RWPE1 (cell line): ENCODE data around the gene SCMH1.

ENCODE experiments used
- CTCF ChIA-PET: fragments of 350-600 bp; sonication (Branson Sonifier 250); formaldehyde crosslinking; extraction: SDS; loops from one replicate; lab custom pipeline; 2021; lab: Yijun Ruan, JAX
- POLR2A ChIA-PET: fragments of 400-600 bp; formaldehyde crosslinking; extraction: SDS; loops from one replicate; lab custom pipeline; 2020; ENCODE audit warnings: antibody characterized with exemption; ENCODE audit not compliant: low non-redundant PET; lab: Yijun Ruan, JAX
- DNase-seq: peaks from one replicate; pipeline ENCODE4 v3.0.0; 2012; ENCODE audit warnings: low spot score
- H3K27ac ChIP-seq: fragments of 450-650 bp; 2 replicates; pipeline ENCODE4 v1.5.1; 2017
- TF ChIP-seq, protein P1 (sequence below): fragments of 450-650 bp; conservative IDR thresholded peaks from 2 replicates; pipeline ENCODE4 v1.5.1; 2017; ENCODE audit warnings: low read depth, mild to moderate bottlenecking

Gene SCMH1

DNA sequence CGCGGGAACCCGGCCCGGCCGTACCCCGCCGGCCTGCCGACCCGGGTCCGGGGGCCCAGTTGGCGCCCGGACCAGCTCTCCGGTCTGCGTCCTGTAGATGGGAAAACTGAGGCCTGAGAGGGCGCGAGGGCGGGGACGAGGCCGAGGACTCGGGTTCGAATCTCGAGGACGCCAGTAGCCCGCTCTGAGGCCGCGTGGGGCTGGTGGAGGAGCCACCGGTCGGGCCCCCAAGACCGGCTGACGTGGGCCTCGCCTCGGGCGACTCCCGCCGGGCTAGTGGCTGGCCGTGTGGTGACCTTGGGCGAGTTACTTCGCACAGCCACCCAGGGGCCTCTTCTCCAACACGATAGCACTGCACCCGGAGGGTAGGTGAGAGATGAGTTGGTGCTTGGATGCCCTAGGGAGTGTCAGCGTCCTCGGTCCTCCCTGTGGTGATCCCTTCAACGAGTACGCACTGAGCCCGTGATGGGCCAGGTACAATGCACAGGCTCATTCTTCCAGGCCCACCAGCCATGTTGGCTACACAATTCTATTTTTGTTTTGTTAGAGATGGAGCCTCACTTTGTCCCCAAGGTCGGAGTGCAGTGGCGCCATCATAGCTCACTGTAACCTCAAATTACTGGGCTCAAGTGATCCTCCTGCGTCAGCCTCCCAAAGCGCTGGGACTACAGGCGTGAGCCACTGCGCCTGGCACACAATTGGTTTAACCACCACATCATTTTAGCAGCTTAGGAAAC lies 404 bp upstream of the SCMH1 start:
- peak overlapping the region; percentile 94 for H3K27ac ChIP-seq
- POLR2A ChIA-PET: no interaction called here

DNA sequence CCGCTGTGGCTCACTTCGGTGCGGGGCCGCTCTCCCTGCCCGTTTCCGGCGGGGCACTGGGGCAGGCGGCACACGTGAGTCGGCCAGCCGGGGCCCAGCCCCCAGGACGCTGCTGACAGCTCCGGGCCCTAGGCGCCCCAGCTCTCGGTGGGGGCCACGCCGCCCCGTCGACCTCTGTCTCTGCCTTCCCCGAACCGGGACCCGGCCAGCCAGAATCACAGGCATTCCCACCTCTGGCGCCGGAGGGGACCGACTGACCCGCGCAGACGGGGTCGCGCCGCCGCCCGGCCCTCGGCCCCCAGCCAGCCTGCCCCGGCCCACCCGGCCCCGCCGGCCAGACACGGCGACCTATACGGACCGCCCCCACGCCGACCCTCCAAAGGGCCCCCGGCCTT lies 755 bp downstream of the SCMH1 start:
- TF ChIP-seq, protein P1, sequence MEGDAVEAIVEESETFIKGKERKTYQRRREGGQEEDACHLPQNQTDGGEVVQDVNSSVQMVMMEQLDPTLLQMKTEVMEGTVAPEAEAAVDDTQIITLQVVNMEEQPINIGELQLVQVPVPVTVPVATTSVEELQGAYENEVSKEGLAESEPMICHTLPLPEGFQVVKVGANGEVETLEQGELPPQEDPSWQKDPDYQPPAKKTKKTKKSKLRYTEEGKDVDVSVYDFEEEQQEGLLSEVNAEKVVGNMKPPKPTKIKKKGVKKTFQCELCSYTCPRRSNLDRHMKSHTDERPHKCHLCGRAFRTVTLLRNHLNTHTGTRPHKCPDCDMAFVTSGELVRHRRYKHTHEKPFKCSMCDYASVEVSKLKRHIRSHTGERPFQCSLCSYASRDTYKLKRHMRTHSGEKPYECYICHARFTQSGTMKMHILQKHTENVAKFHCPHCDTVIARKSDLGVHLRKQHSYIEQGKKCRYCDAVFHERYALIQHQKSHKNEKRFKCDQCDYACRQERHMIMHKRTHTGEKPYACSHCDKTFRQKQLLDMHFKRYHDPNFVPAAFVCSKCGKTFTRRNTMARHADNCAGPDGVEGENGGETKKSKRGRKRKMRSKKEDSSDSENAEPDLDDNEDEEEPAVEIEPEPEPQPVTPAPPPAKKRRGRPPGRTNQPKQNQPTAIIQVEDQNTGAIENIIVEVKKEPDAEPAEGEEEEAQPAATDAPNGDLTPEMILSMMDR: no peak
- ChIA-PET CTCF (interaction anchor here (0.7 to 1.1 kb wide), 4 partner anchors 47 to 221 kb away, joined by 3 to 4 read pairs (median 3); no protein-coding TSS in a partner anchor), POLR2A (no interaction called here)
- peak overlapping the region; percentile 94 for H3K27ac ChIP-seq
- DNase-seq: peak; percentile 46

More for the DNA sequence above, 404 bp upstream of the SCMH1 start:
- TF ChIP-seq, protein P1: no peak
- no peak for DNase-seq
- CTCF ChIA-PET: interaction anchor here (0.6 kb wide), 1 partner anchor 31 kb away, joined by 4 read pairs; no protein-coding TSS in a partner anchor

DNA sequence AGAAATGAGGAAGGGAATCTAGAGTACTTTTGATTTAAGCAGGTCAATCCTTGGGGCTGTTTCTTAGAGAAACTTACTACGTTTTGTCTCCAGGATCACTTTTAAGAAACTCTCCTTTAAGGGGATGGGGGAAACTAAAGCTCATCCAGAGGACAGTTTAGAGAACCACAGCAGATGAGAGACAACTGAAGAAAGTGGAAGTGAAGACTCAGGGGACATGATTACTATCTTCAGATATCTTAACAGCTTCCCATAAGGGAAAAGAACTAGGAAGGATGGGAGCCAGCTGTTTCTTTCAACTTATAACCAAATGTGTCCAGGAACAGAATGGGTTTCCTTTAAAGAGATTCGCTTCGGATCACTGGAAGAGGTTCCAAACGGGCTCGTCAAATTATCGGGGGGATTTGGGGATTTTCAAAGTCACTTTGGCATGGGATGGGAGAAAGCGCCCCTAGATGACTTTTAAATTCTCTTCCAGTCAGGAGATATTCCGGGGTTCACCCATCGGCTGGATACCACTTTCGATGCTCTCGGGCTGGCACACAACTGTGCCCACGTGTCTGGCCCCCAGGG lies 1.2 kb downstream of the SCMH1 start:
- no peak for DNase-seq
- CTCF ChIA-PET: interaction anchor here (0.6 to 1.1 kb wide), 9 partner anchors 47 to 934 kb away, joined by 3 to 7 read pairs (median 3); no protein-coding TSS in a partner anchor
- TF ChIP-seq, protein P1: no peak
- POLR2A ChIA-PET: no interaction called here
- peak overlapping the region; percentile 94 for H3K27ac ChIP-seq

DNA sequence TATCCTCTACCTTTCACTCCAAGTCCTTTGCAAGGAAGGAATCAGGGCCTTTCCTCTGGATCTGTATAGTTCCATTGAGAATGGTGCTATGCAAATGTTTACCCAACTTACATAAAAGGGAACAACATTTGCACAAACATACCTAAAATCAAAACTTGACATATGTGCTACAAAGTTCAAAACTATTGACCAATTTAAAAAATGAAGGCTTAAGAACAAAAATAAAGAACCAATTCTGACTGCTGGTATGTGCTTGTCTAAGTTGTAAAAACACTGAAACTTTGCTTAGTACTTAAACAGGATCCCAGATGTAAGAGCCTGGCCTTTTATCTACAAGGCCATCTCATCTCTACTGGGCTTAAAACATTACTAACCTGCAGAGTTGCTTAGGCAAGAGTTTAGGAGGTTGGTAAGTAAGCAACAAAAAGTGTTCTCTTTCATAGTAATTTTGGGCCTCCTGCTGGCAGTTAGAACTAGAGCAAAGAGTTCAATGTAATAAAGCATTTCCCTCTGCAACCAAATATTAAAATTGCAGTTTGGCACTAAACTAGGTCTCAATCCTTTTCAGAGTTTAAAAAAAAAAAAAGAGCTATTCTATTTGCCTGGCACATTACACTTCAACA lies 2.0 kb downstream of the SCMH1 start:
- DNase-seq: peak; percentile 16
- POLR2A ChIA-PET: no interaction called here
- CTCF ChIA-PET: interaction anchor here (0.6 to 1.1 kb wide), 7 partner anchors 46 to 934 kb away, joined by 3 to 7 read pairs (median 3); no protein-coding TSS in a partner anchor
- TF ChIP-seq, protein P1: peak; percentile 50
- H3K27ac ChIP-seq: no peak overlapping the region

DNA sequence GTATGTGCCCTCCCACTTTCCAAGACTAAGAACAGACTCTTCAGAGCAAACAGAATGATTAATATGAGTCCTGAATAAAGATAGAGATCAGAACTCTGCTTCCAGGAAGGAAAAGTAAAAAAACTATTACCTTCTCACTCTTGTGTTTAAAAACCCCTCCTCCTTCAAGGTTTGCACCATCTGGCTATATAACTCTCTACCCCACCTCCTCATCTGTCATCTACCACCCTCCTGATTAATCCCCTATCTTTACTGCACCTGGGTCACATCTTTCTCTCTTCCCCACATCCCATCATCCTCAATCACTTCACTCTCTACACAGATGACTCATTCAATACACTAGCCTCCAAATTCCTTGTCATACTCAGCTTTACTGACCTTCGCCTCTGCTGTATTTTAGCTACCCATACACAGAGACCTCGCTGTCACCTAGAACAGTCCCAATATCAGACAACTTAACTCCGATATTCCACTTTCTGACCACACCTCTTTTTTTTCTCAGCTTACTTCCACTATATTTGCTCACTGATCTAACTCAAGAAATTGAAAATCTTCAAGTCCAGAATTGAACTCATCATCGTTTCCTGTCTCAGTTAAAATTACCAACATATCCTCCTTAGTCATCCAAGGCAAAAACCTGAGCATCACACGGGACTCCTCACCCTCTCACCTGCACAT lies 3.7 kb downstream of the SCMH1 start:
- peak; percentile 15 for DNase-seq
- TF ChIP-seq, protein P1: no peak
- no peak overlapping the region for H3K27ac ChIP-seq
- ChIA-PET CTCF (no interaction called here), POLR2A (no interaction called here)

DNA sequence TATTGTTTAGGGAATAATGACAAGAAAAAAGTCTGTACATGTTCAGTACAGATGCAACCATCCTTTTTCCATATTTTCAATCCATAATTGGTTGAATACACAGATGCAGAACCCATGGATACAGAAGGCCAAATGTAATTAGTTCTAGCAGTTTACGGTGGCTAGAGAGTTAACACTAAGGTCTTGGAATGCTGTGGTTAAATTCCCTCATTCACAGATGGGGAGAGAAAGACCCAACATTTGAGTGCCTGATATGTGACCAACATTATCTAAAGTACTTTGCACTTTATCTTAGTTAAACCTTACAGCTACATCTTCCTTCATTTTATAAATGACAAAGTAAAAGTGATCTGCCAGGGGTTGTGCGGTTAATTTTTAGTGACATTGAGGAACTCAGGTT lies 5.3 kb downstream of the SCMH1 start:
- TF ChIP-seq, protein P1: no peak
- ChIA-PET CTCF (interaction anchor here (0.6 kb wide), 1 partner anchor 21 kb away, joined by 3 read pairs; no protein-coding TSS in a partner anchor), POLR2A (no interaction called here)
- no peak for DNase-seq
- H3K27ac ChIP-seq: no peak overlapping the region
